Kidney epithelial cell (primary cell): ENCODE measurements around the gene AGR3. TPM values are rescaled to one million over a fixed set of nuclear protein-coding genes. Genes with fewer than 3 reads are reported as not detected.
"Not testable (repeated sequence)": the region's sequence is repeated elsewhere in the genome, so short reads cannot be mapped to it uniquely, and the experiment has no call there.

Experiments used
- DNase-seq: peaks from one replicate; pipeline ENCODE4 v3.0.0-alpha.2; 2010; ENCODE audit warnings: low read depth
- H3K27me3 ChIP-seq: 2 replicates; pipeline ENCODE4 v1.6.0; 2011; ENCODE audit warnings: low read length; ENCODE audit not compliant: control insufficient read depth, insufficient read depth
- H3K36me3 ChIP-seq: 2 replicates; pipeline ENCODE4 v1.5.1; 2011; ENCODE audit warnings: low read length; ENCODE audit not compliant: control insufficient read depth, insufficient read depth
- H3K4me3 ChIP-seq: 2 replicates; pipeline ENCODE4 v1.5.1; 2011; ENCODE audit warnings: low read depth, mild to moderate bottlenecking, control low read depth, low read length
- CTCF ChIP-seq: IDR thresholded peaks from 2 replicates; pipeline ENCODE4 v1.5.1; 2011; ENCODE audit warnings: mild to moderate bottlenecking, moderate library complexity, low read length, control low read depth, inconsistent platforms; ENCODE audit not compliant: insufficient read depth, poor library complexity, severe bottlenecking
- total RNA-seq: library from RNA; depleted of rRNA; stranded (reverse); fragments of >200 nt; gene quantifications from 2 replicates; pipeline ENCODE4 v1.2.3, GENCODE V29; 2015

AGR3 gene
- total RNA-seq, 1 donor from 2014 or later = not detected

GRCh38 chr7:16874066-16874465 is 7.7 kb downstream of the AGR3 start:
- no peak for DNase-seq

DNA sequence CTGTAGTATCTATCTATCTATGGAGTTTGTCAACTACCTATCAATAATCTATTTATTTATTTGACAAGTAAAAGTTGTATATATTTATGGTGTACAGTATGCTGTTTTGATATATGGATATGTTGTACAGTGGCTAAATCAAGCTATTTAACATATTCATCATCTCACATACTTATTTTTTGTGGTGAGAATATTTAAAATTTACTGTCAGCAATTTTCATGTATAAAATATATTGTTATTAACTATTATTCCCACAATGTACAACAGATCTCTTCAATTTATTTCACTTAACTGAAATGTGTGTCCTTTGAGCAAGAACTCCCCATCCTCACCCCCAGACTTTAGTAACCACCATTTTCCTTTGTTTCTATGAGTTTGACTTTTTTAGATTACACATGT is 14.5 kb downstream of the AGR3 start:
- Histone ChIP-seq H3K4me3 (no peak overlapping the region), H3K27me3 (no peaks in the 10 kb centered on the region), H3K36me3 (no peaks in the 10 kb centered on the region)
- DNase-seq = no peak
- TF ChIP-seq CTCF = no peak

More at GRCh38 chr7:16874066-16874465, 7.7 kb downstream of the AGR3 start:
- no peak for TF ChIP-seq CTCF
- Histone ChIP-seq H3K36me3 (no peaks in the 10 kb centered on the region), H3K27me3 (no peaks in the 10 kb centered on the region), H3K4me3 (no peak overlapping the region)

GRCh38 chr7:16853189-16853588 is 28.6 kb downstream of the AGR3 start:
- not testable (repeated sequence) for H3K4me3 ChIP-seq, H3K27me3 ChIP-seq, H3K36me3 ChIP-seq, DNase-seq

DNA sequence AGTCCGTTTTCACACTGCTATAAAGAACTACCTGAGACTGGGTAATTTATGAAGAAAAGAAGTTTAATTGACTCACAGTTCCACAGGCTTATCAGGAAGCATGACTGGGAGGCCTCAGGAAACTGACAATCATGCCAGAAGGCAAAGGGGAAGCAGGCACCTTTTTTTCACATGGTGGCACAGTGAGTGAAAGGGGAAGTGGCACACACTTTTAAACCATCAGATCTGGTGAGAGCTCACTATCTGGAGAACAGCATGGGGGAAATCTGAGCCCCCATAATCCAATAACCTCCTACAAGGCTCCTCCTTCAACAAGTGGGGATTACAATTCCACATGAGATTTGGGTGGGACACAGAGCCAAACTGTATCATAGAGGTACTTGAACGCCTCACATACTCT is 30.0 kb downstream of the AGR3 start:
- H3K4me3 ChIP-seq = no peak overlapping the region
- H3K36me3 ChIP-seq = no peaks in the 10 kb centered on the region
- no peak for TF ChIP-seq CTCF
- no peaks in the 10 kb centered on the region for H3K27me3 ChIP-seq
- DNase-seq = no peak

DNA sequence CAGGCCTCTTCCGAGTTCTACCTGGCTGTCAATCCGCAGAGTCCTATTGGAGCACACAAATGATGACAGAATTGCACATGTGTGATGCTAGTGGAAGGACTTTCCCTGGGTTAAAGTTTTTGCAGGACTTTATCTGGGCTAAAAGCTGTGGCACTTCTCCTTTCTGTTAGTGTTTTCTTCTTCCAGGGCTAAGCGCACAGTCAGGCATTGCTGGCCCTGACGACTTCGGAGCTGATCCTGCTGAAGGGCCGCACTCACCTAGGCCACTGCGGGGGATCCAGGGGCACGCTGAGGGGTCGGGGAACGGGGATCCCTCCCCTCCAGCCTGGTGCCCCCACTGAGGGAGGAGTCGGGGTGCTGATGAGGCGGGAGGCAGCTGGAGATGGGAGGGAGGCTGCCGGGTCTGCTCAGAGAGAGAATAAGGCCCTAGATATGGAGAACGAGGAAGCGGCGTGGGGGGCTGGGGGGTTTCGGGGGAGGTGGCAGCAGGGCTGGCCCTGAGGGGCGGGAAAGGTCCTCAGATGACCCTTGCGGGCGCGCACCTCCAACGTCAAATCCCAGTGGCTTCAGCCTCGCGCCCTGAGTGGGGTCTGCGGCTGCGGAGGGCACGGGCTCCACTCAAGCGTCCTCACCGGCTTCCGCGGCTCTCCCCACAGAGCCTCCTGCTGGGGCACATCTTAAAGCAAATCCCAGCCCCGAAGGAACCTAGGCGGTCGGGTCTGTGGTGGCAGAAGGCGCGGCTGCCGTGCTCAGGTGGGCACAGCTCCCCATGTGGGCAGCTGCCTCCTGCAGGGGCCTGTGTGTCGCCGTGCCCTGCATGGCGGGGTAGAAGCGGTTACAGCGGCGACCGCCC is 30.9 kb downstream of the AGR3 start:
- H3K4me3 ChIP-seq = no peak overlapping the region
- no peak for TF ChIP-seq CTCF
- no peaks in the 10 kb centered on the region for H3K36me3 ChIP-seq

DNA sequence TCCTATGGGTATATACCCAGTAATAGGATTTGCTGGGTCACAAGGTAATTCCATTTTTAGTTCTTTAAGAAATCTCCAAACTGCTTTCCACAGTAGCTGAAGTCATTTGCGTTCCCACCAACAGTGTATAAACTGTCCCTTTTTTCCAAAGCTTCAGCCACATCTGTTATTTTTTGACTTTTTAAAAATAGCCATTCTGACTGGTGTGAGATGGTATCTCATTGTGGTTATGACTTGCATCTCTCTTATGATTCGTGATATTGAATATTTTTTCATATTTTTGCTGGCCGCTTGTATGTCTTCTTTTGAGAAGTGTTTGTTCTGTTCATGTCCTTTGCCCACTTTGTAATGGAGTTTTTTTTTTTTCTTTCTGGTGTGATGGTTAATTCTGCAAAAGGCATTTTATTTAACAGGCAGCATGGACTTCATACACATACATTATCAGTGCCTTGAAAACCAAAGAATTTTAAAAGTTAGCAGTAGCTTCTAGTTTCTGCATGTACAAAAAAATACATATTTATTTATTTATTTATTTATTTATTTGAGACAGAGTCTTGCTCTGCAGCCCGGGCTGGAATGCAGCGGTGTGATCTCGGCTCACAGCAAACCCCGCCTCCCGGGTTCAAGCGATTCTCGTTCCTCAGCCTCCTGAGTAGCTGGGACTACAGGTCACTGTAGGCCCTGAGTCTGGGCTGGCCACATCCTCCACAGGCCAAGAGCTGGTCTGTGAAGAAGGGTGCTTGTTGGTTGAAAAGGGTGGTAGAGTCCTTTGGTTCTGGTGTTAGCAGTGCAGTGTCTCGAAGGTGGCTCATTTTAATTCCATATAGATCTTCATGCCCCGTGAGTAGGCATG is 32.3 kb downstream of the AGR3 start:
- H3K4me3 ChIP-seq = no peak overlapping the region
- no peak for DNase-seq
- no peaks in the 10 kb centered on the region for H3K27me3 ChIP-seq

More for the DNA sequence above, 30.9 kb downstream of the AGR3 start:
- no peaks in the 10 kb centered on the region for H3K27me3 ChIP-seq
- DNase-seq = no peak

More for the DNA sequence above, 32.3 kb downstream of the AGR3 start:
- no peaks in the 10 kb centered on the region for H3K36me3 ChIP-seq
- no peak for TF ChIP-seq CTCF
